Measurements from ENCODE around the gene LTBP1.

DNA sequence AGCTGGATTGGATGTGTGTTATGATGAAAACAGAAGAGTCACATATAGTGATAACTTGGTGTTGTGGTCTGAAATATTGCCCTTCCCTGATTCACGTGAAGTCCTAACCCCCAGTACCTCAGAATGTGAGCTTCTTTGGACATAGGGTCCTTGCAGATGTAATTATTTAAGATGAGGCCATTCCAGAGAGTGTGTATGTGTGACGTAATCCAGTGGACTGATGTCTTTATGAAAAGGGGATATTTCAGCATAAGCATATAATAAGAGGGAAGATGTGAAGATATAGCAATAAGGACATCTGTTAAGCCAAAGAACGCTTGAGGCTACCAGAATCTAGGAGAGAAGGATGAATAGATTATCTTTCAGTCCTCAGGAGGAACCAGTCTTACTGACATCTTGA, 62.5 kb downstream of the LTBP1 start:
- TF ChIP-seq, protein P1, sequence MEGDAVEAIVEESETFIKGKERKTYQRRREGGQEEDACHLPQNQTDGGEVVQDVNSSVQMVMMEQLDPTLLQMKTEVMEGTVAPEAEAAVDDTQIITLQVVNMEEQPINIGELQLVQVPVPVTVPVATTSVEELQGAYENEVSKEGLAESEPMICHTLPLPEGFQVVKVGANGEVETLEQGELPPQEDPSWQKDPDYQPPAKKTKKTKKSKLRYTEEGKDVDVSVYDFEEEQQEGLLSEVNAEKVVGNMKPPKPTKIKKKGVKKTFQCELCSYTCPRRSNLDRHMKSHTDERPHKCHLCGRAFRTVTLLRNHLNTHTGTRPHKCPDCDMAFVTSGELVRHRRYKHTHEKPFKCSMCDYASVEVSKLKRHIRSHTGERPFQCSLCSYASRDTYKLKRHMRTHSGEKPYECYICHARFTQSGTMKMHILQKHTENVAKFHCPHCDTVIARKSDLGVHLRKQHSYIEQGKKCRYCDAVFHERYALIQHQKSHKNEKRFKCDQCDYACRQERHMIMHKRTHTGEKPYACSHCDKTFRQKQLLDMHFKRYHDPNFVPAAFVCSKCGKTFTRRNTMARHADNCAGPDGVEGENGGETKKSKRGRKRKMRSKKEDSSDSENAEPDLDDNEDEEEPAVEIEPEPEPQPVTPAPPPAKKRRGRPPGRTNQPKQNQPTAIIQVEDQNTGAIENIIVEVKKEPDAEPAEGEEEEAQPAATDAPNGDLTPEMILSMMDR (IDR thresholded peaks at IDR 0.05; ENCODE audit: poor library complexity) = no peak
- no peak for TF ChIP-seq EZH2 (IDR thresholded peaks at IDR 0.05; ENCODE audit: borderline replicate concordance)

Measured in hepatocyte (in vitro differentiated cells).